Activated gamma-delta T cell treated with anti-CD3 and anti-CD28 coated beads, Interleukin-2, amount 50 U/mL, for 16 hours (primary cell): ENCODE results near the gene IGSF9B.

ENCODE experiments used
- DNase-seq: peaks from one replicate; pipeline ENCODE4 v3.0.0-alpha.2; 2020; ENCODE audit warnings: low read depth

Gene IGSF9B

DNA sequence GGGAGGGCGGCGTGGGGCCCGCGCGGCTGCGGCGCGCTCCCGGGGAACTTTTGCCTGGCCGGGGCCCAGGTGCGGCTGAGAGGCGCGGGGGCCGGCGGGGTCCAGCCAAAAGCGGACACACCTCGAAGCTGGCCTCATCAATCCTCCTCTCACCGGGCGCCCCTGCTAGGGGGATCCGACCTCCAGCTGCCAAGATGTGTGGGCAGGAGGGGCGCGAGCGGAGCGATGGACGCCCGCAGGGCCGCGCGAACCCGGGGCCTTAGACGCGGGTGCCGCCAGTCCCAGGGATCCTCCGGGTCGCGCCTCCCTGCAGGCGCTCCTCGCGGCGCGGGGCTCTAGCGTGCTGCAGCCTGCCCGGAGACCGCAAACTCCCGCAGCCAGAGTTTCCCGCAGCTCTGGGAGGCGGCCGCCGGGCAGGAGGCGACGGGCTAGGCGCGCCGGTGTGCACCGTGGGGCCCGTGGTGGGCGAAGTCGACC is 785 bp downstream of the IGSF9B start:
- DNase-seq, result no peak

DNA sequence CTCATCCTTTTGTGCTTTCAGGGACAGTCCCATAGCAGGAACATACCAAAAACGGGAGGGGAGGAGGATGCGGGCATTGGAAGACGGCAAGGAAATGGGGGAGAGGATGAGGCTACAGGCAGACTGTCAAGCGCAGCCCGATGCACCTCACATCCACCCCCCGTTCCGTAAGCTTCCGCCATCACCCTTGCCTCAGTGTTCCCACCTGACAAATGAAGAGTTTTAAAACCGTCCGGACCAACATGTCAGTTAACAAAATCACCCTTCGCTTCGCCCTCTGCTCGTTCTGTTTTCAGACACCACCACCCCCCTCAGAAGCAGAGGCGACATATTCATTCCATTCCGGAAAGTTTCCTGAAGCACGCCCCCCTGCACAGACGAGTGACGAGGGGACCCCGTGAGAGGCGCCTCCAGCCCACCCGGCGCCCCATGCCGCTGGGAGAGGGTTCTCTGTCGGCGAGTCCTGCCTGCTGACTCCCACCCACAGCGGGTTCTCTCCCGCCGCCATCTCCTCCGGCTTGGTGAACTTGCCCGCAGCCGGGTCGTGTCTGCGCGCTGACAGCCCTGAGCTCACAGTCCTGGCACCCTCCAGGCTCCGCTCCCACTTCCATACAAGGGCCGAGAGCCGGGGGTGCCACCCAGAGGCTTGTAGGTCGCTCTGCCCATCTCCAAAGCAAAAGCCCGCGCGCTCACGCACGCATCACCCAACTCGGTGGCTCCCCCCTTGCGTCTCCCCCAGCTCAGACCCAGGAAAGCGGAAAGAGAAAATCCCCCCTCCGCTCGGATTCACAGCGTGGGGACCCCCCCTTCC is 1.5 kb downstream of the IGSF9B start:
- DNase-seq, result no peak

DNA sequence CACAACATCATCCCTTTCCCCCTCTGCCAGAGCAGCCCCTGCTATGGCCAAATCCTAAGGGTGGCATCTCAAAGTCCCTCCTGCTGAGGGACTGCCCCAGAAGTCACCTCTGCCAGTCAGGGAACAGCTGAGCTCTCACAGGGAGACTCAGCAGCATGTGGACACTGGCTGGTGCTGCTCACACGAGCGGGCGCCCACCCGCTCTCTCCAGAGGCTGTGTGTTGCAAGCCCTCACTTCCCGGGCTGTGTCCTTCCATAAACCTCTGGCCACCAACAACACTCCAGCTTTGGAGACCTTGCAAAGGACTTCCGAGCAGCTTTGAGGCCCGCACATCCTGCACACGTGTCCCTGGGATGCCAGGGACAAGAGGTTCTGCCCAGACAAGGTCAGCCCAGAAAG is 2.8 kb downstream of the IGSF9B start:
- no peak for DNase-seq

DNA sequence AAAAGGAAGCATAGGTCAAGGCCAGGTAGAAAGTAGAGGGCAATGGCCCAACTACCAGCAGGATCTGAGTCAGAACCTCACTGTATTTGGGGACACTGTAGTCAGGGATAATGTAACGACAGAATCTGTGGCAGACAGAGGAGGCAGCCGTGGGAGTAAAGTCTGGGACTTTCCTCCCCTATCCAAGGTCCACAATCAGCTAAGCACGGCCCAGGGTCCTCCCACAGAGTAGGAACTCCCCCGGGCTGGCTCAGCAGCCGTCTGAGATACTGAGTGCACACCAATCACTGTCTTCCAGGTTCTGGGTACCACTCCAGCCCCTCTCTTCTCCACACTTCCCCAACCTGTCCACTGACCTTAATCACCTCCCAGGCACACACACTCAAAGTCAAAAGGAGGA is 3.2 kb downstream of the IGSF9B start:
- no peak for DNase-seq

DNA sequence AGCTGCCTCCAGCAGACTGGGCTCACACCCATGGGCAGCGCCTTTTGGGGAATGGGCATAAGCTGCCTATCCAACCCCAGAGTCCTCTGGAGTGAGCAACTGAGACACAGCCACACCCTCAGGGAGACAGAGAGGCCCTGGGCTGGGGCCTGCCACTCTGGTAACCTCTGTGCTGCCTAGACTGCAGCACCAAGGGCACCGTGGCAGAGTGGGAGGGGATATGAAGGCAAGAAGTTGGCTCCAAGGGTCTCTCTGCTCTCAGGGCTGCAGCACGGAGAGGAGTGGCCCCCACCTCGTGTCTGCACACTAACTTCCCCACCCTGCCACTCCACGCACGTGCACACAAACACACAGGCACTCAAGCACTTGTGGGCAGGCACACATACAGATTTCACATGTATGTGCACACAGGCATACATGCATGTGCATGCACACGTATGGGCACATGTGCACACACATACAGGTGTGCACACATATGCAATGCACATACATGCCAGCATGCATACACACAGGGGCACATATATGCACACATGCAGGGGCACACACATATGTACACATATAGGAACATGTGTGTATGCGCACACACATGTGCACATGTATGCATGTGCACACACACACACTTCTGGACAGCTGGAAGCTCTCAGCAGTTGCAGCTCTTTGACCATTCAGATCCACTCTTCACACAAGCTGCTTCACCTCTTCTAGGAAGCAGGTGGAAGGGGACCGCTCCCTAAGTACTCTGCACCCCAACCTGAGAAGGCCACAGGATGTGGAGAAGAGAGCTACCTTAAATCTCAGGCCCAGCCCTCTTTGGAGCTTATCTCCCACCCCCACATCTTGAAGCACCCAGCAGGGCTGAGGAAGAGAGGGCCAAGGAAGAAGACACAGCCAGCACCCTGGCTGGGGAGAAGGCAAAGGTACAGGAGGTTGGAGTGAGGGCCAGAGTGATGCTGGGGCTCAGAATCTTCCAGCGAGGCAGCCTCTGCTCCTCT is 4.3 kb downstream of the IGSF9B start:
- no peak for DNase-seq

DNA sequence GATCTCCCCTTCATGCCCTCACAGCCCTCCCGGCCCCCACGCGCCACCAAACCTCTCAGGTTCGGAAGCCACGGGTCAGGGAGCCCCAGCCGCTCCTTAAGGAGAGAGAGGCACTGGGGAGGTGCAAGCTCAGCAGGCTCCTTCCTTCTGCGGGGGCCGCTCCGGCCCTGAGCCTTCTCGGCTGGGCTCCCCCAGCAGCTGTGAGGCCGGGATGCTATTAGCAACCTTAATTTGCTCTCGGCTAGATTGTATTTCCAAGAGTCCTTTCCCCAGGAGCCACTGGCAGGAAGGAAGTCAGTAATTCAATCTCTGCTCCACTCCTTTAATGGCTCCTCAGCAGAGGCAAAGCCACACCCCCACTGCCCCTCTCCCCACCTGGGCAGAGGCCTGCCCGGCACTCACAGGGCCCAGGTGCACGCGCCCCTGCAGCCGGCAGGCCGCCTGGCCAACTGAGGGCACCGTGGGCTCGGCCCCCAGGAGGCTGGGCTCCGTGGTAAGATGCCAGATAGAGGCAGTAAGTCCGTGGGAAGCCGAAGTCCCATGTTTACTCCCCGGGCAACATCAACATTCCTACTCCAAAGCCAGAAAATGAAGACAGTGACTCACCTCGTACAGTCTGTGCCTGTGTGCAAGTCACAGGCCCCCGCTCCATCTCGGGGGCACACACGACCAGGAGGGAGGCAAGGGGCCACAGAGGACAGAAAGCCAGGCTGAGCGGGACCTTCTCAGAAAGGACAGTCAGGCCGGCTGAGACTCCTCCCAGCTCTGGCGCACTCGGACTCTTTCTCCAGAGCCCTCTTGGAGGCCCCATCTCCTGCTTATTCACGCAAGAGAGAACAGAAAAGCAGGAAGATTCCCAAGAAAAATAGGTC is 5.2 kb downstream of the IGSF9B start:
- DNase-seq, result no peak

DNA sequence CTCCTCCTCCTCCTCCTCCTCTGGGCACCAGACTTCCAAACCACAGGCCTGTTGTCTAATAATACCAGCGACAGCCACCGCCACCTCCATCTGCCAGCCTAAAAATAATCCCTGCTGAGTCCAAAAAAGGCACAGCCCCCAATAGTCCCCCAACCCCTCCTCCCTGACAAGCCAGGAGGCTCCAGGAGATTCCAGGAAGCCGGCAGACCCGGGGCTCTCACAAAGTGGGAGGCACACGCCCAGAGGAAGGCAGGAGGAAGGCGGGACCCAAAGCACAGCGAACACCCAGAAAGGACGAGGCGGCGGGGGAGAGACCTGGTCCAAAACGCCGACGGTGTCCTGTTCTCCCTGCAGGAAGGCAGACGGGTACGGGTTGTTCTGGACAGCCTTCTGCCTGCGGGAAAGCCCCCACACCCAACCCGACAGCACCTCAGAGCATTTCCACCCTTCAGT is 5.9 kb downstream of the IGSF9B start:
- DNase-seq, result no peak

DNA sequence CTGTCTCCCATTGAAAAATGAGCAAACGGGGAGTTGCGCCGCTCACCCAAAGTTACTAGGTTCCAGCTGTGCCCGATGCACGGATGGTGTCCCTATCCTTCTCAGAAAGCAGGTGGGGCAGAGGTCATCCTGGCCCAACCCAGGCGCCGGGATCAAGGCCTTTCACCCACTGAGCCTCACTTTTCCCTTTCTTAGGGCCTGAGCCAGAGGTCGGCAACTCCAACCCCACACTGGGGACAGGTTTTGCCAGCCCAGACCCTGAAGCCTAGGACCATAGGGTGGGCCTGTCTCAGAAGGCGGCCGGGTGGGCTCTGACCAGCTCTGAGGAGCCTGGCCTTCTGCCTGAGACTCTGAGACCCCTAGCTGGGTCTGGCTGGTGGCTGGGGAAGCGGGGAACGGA is 6.3 kb downstream of the IGSF9B start:
- no peak for DNase-seq

DNA sequence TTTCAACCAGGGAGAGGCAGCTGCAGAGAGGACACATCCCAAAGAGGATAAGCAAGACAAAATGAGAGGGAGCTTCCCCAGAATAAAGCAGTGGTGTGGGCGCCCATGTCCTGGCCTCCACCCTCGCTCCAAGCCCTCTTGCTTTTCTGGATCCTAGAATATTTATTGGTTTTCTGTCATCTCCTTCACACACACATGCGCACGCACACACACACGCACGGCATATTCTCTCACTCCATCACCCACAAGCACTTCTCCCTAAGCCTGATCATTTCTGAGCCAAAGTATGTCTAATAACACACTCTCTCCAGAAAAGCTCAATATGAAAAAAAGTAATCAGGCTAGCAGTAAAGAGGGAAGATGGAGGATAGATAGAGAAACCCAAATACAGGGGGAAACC is 7.6 kb downstream of the IGSF9B start:
- no peak for DNase-seq

DNA sequence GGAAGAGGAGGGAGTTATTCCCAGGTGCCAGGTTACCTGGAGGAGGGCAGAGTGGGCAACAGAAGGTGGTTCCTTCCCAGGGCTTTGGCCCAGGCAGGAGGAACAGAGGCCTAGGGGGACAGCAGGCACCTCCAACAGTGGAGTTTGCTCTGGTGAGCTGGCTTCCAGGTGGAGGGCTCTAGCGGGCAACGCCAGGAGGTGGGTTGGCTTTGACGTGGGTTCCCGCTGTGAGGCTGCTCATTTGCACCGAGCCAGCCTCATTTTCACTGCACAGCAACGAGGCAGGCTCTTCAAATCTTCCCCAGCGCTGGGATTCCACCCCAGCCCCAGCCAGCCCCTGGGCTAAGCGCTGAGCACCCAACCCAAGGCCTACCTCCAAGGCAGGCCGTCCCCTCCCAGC is 8.1 kb downstream of the IGSF9B start:
- no peak for DNase-seq

DNA sequence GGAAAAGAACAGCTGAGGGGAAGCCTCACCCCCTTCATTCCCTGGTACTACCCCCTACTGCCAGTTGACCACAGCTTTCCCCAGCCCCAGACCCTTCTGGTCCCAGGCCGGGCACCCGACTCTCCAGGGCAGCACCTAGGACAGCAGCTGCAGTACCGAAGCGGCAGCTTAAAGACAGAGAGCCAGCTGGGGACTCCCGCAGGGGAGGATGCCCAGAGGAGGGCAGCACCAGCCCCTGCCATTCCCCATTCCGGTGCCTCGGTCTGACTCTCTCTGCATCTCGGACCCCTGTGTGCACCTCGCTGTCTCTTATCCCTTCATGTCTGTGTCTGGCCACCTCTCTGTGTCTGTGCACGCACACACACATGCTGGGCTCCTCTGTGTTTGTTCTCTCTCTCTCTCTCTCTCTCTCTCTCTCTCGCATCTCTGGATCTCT is 9.4 kb downstream of the IGSF9B start:
- DNase-seq, result no peak

DNA sequence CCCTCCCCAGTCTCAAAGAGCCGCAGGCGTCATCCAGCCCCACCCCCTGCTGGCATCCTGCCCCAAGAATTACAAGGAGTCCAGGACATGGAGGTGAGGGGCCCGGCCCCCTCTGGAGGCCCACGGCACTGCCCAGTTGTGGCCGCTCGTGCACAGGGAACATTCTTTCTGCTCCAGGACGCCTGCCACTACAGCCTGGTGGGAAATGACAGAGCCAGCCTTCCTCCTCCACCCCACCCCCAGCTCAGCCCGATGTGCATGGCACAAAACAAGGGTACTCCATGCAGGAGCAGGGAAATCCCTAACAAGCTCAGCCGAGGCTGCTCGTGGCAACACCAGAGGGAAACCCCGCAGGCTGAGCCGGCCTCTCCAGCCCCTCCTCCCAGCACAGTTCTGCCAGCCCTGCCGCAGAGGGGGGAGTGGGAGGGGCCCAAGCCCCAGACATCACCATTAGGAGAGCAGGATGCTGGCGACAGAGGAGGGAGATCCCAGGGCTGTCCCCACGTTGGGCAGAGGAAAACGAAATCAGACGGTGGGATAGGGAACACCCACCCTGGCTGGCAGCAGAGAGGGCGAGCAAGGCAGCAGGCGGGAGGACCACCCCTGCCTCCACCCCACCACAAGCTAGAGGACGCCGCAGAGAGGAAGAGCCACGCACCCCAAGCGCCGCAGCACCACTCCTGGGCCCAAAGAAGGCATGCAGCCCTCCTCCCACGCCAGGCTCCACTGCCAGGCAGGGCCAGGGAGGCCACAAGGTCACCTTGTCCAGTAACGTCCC is 10.0 kb downstream of the IGSF9B start:
- DNase-seq, result no peak

DNA sequence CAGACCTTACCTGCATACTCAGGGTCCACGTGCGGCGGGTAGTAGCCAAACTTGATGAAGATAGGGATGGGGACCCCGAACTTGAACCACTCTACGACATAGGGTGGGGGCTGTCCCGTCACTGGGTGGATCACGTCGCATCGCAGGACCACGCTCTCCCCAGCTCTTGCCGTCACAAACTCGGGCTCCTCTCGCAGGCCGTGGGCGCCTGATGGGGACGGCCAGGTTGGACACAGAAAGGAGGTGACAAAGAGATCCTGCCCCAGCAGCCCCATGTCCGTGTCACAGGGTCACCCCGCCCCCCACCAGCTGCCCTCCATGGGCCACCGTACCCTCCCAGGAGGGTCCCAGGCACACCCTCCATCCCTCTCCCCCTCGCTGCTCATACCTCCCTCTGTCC is 10.7 kb downstream of the IGSF9B start:
- no peak for DNase-seq

DNA sequence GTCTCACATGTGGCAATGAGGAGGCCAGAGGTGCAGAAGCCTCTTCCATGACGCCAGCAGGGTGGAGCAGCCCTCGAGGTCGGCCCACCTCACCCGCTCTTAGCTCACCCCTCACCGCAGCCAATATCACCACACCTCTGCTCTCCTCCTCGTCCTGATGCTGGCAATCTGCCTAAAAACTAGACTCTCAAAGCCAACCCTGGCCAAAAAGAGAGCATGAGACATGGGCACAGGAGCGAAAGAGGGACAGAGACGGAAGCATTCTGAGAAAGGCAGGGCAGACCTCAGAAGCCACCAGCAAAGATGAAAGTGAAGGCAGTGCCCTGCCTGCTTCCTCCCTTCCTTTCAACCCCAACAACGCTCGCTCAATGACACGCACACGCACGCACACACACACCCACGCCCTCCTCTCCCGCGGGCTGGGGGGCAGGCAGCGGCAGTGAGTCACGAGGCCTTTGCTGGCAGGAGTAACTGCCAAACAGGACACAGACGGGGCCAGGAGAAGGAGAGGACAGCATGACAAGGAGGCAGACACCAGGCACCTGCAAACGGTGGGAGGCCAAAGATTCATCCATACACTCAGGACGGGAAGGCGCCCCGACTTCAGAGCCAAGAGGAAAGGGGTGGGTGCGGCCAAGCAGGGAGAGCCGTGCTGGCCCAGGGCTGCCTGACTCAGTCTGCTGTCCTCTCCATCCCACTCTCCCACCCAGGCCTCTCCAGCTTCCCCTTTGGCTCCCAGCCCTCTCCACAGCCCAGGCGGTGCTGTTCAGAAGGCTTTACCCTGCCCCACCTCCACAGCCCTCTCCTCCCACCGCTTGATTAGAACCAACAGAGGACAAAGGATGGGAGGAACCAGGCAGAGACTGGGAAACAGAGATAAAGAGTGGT is 11.4 kb downstream of the IGSF9B start:
- peak; percentile 79 for DNase-seq

DNA sequence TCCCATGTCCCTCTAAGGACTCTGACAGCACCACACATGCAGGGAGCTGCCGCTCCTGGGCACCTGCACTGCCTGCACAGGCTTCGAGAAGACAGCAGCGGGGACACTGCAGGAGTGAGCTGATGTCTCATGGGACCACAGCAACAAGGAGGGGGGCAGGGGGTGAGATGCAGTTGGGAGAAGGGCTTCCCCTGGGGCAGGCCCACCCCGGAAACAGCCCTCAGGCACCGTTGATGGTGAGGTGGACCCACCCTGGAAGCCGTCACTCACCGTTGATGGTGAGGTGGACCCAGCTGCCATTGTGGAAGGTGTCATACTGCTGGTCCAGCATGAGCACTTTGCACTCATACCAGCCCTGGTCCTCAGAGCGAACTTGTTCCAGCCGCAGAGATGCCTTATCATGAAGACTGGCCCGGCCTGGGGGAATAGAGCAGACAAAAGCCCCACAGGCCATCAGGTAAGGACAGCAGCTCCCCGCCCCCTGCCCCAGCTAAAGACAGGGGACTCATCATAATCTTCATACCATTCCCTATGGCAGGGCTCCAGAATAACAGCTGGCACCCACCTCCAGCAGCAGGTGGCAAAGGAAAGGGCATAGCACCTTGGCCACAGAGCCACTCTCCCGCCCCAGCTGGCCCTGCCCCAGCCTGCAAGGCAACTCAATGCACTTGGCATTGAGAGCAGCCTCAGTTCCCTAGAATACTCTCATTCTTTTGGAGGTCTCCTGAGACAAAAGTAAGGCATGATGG is 12.6 kb downstream of the IGSF9B start:
- no peak for DNase-seq

DNA sequence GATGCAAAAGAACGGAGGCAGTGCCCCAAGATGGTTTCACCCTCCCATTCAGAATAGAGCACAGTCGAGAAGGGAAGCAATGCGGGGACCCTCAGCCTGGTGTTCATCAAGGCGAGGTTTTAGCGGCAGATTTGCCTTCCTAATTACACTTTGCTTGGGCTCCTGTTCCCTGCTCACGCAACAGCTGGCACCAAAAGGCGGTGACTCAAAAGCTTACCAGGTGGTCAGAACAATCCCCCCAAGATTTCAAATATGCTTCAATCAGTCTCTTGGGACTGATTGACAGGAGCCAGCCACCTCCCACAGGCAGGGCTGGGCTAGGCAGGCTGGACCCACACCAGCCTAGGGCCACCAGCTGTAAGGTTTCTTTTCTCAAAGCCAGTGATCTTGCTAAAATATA is 14.2 kb downstream of the IGSF9B start:
- DNase-seq, result no peak

DNA sequence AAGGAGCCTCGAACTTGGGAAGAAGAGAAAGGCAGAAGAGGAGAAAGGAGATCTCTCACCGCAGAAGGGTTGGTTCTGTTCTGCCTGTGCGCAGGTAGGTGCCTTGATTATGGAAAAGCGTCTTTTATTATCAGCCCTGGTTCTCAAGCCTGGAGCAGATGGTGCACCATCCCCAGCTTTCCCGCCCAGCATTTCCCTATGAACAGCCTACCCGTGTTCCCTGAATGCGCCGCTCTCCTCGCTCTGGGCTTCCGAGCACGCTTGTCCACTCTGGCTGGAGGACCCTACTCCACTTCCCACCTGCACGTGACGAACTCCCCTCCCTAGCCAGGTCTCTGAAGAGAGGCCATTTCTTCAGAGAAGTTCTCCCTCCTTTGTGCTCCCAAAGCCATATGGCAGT is 15.2 kb downstream of the IGSF9B start:
- no peak for DNase-seq

DNA sequence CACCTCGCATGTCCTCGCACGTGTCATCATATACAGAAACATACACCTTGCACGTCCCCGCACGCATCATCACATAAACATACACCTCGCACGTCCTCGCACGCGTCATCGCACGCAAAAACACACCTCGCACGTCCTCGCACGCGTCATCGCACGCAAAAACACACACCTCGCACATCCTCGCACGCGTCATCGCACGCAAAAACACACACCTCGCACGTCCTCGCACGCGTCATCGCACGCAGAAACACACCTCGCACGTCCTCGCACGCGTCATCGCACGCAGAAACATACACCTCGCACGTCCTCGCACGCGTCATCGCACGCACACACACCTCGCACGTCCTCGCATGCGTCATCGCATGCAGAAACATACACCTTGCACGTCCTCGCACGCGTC is 16.7 kb downstream of the IGSF9B start:
- DNase-seq, result no peak

DNA sequence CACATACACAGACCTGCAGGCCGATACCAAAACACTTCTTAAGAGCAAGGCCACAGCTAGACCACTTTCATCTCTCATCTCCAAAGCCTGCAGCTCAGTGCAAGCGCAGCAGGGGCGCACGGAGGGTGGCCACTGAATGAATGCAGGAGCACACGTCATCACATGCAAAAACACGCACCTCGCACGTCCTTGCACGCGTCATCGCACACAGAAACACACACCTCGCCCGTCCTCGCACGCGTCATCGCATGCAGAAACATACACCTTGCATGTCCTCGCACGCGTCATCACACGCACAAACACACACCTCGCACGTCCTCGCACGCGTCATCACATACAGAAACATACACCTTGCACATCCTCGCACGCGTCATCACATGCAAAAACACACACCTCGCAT is 17.2 kb downstream of the IGSF9B start:
- no peak for DNase-seq
